HEK293 (cell line): ENCODE results near the gene FAM184A.
A peak's percentile ranks its signal among the peaks of the same experiment; 100 is the strongest.
"Not testable (repeated sequence)": the region's sequence is repeated elsewhere in the genome, so short reads cannot be mapped to it uniquely, and the experiment has no call there.

Experiments
- CTCF ChIA-PET: fragments of 350-600 bp; formaldehyde crosslinking; extraction: SDS; loops from one replicate; lab custom pipeline; 2021; ENCODE audit warnings: antibody characterized with exemption; lab: Yijun Ruan, JAX
- POLR2A ChIA-PET: fragments of 300-600 bp; formaldehyde crosslinking; extraction: SDS; loops from one replicate; lab custom pipeline; 2020; ENCODE audit warnings: antibody characterized with exemption, inconsistent platforms; lab: Yijun Ruan, JAX
- H3K27ac ChIP-seq: fragments of 200-500 bp; sonication (Bioruptor generic); 2 replicates; pipeline ENCODE4 v1.5.1; 2014; ENCODE audit warnings: low read depth, low read length, control low read depth, inconsistent platforms; ENCODE audit errors: extremely low read depth
- H3K36me3 ChIP-seq, 2 experiments: fragments of 200-500 bp in 1 of 2; sonication (Bioruptor generic) in 1 of 2; 1 replicate in 1 of 2; 2 replicates in 1 of 2; pipeline ENCODE4 v1.5.1; 2014 to 2017; ENCODE audit warnings: inconsistent platforms in 2 of 2, low read length in 2 of 2; ENCODE audit not compliant: control insufficient read depth in 2 of 2, insufficient read depth in 1 of 2
- H3K4me1 ChIP-seq: fragments of 200-500 bp; sonication (Bioruptor generic); 2 replicates; pipeline ENCODE4 v1.5.1; 2014; ENCODE audit warnings: mild to moderate bottlenecking, low read length, inconsistent platforms; ENCODE audit not compliant: control insufficient read depth, insufficient read depth
- H3K4me3 ChIP-seq: 2 replicates; pipeline ENCODE4 v1.5.1; 2011; ENCODE audit warnings: low read depth, mild to moderate bottlenecking, control low read depth, low read length, moderate library complexity
- H3K9me3 ChIP-seq: fragments of 200-500 bp; sonication (Bioruptor generic); 2 replicates; pipeline ENCODE4 v1.5.1; 2014; ENCODE audit warnings: low read depth, low read length, inconsistent platforms; ENCODE audit not compliant: control insufficient read depth, insufficient read depth
- GLI4 ChIP-seq: fragments of 450-650 bp; formaldehyde crosslinking; IDR thresholded peaks from 2 replicates; pipeline ENCODE4 v1.5.1; 2016; ENCODE audit warnings: missing biosample characterization, missing genetic modification characterization
- GLIS1 ChIP-seq: fragments of 450-650 bp; formaldehyde crosslinking; IDR thresholded peaks from 2 replicates; pipeline ENCODE4 v1.5.1; 2016; ENCODE audit warnings: missing biosample characterization, missing genetic modification characterization
- IKZF3 ChIP-seq: fragments of 450-650 bp; IDR thresholded peaks from 2 replicates; pipeline ENCODE4 v1.5.0; 2018; ENCODE audit warnings: missing biosample characterization, mild to moderate bottlenecking, missing genetic modification characterization, moderate library complexity
- OSR2 ChIP-seq: fragments of 450-650 bp; formaldehyde crosslinking; IDR thresholded peaks from 2 replicates; pipeline ENCODE4 v1.5.1; 2016; ENCODE audit warnings: missing biosample characterization, missing genetic modification characterization
- OVOL3 ChIP-seq: fragments of 450-650 bp; formaldehyde crosslinking; IDR thresholded peaks from 2 replicates; pipeline ENCODE4 v1.5.1; 2016; ENCODE audit warnings: missing biosample characterization, missing genetic modification characterization
- REPIN1 ChIP-seq: fragments of 450-650 bp; formaldehyde crosslinking; IDR thresholded peaks from 2 replicates; pipeline ENCODE4 v1.5.1; 2017; ENCODE audit warnings: missing biosample characterization, missing genetic modification characterization, low read depth
- SCRT1 ChIP-seq: fragments of 450-650 bp; formaldehyde crosslinking; IDR thresholded peaks from 2 replicates; pipeline ENCODE4 v1.5.1; 2016; ENCODE audit warnings: missing biosample characterization, missing genetic modification characterization, borderline replicate concordance
- SETDB1 ChIP-seq: IDR thresholded peaks from one replicate; pipeline ENCODE4 v1.6.1; 2017; ENCODE audit warnings: mild to moderate bottlenecking, low read length, moderate library complexity, mixed read lengths; ENCODE audit not compliant: insufficient read length
- SP7 ChIP-seq: fragments of 450-650 bp; formaldehyde crosslinking; IDR thresholded peaks from 2 replicates; pipeline ENCODE4 v1.5.1; 2016; ENCODE audit warnings: missing biosample characterization, missing genetic modification characterization
- ZBTB20 ChIP-seq: fragments of 450-650 bp; formaldehyde crosslinking; IDR thresholded peaks from 2 replicates; pipeline ENCODE4 v1.5.1; 2016; ENCODE audit warnings: missing biosample characterization, missing genetic modification characterization
- ZNF19 ChIP-seq: fragments of 450-650 bp; formaldehyde crosslinking; IDR thresholded peaks from 2 replicates; pipeline ENCODE4; 2016; ENCODE audit warnings: missing biosample characterization, missing genetic modification characterization, low read depth
- ZNF2 ChIP-seq: fragments of 450-650 bp; formaldehyde crosslinking; IDR thresholded peaks from 2 replicates; pipeline ENCODE4 v1.5.1; 2016; ENCODE audit warnings: missing biosample characterization, missing genetic modification characterization
- ZNF214 ChIP-seq: fragments of 450-650 bp; formaldehyde crosslinking; IDR thresholded peaks from 2 replicates; pipeline ENCODE4 v1.5.1; 2017; ENCODE audit warnings: missing biosample characterization, mild to moderate bottlenecking, missing genetic modification characterization, borderline replicate concordance
- ZNF221 ChIP-seq: fragments of 450-650 bp; formaldehyde crosslinking; IDR thresholded peaks from 2 replicates; pipeline ENCODE4 v1.5.1; 2017; ENCODE audit warnings: missing biosample characterization, missing genetic modification characterization, borderline replicate concordance
- ZNF23 ChIP-seq: fragments of 450-650 bp; formaldehyde crosslinking; IDR thresholded peaks from 2 replicates; pipeline ENCODE4 v1.5.1; 2016; ENCODE audit warnings: missing biosample characterization, missing genetic modification characterization, borderline replicate concordance
- ZNF302 ChIP-seq: fragments of 450-650 bp; formaldehyde crosslinking; IDR thresholded peaks from 2 replicates; pipeline ENCODE4 v1.5.1; 2016; ENCODE audit warnings: missing biosample characterization, missing genetic modification characterization, low read depth
- ZNF404 ChIP-seq: fragments of 450-650 bp; formaldehyde crosslinking; IDR thresholded peaks from 2 replicates; pipeline ENCODE4 v1.5.1; 2017; ENCODE audit warnings: missing biosample characterization, missing genetic modification characterization
- ZNF529 ChIP-seq: fragments of 450-650 bp; formaldehyde crosslinking; IDR thresholded peaks from 2 replicates; pipeline ENCODE4 v1.5.1; 2017; ENCODE audit warnings: missing genetic modification characterization, missing biosample characterization; ENCODE audit not compliant: insufficient replicate concordance
- ZNF596 ChIP-seq: fragments of 450-650 bp; IDR thresholded peaks from 2 replicates; pipeline ENCODE4 v1.5.0; 2018; ENCODE audit warnings: missing biosample characterization, mild to moderate bottlenecking, missing genetic modification characterization, moderate library complexity
- ZNF621 ChIP-seq: fragments of 450-650 bp; formaldehyde crosslinking; IDR thresholded peaks from 2 replicates; pipeline ENCODE4 v1.5.1; 2017; ENCODE audit warnings: missing biosample characterization, missing genetic modification characterization
- ZNF623 ChIP-seq: fragments of 450-650 bp; formaldehyde crosslinking; IDR thresholded peaks from 2 replicates; pipeline ENCODE4 v1.5.1; 2016; ENCODE audit warnings: missing biosample characterization, missing genetic modification characterization
- ZNF664 ChIP-seq: fragments of 450-650 bp; formaldehyde crosslinking; IDR thresholded peaks from 2 replicates; pipeline ENCODE4 v1.5.1; 2016; ENCODE audit warnings: missing biosample characterization, missing genetic modification characterization
- ZNF704 ChIP-seq: fragments of 450-650 bp; formaldehyde crosslinking; IDR thresholded peaks from 2 replicates; pipeline ENCODE4 v1.5.1; 2016; ENCODE audit warnings: missing biosample characterization, missing genetic modification characterization
- ZNF837 ChIP-seq: fragments of 450-650 bp; formaldehyde crosslinking; IDR thresholded peaks from 2 replicates; pipeline ENCODE4 v1.5.1; 2016; ENCODE audit warnings: missing biosample characterization, missing genetic modification characterization

FAM184A gene

GRCh38 chr6:119012521-119012920, 65.9 kb downstream of the FAM184A start:
- Histone ChIP-seq H3K36me3 (peaks cover 0 to 44% of the 10 kb centered on the region in 2 experiments; a peak in 1 of 3 replicates), H3K4me3 (no peak overlapping the region), H3K9me3 (no peaks in the 10 kb centered on the region), H3K4me1 (no peaks in the 10 kb centered on the region)
- POLR2A ChIA-PET = no interaction called here
- no peak for TF ChIP-seq ZNF221
- no peak for TF ChIP-seq IKZF3 (tag by site-specific recombination)
- TF ChIP-seq OSR2 (tag by site-specific recombination) = no peak
- no peak for TF ChIP-seq ZNF404 (tag by site-specific recombination)
- no peak for TF ChIP-seq SP7 (tag by site-specific recombination)
- TF ChIP-seq ZNF623 = no peak
- TF ChIP-seq ZNF837 (tag by site-specific recombination) = no peak
- TF ChIP-seq OVOL3 (tag by site-specific recombination) = no peak
- no peak for TF ChIP-seq ZNF23 (tag by site-specific recombination)
- TF ChIP-seq ZNF704 (tag by site-specific recombination) = no peak
- TF ChIP-seq, all 188 proteins: peak for 0
- H3K27ac ChIP-seq = no peak overlapping the region
- CTCF ChIA-PET = interaction anchor here (1.5 kb wide), 1 partner anchor 117 kb away, joined by 5 read pairs; no protein-coding TSS in a partner anchor

GRCh38 chr6:119009266-119009665, 69.2 kb downstream of the FAM184A start:
- H3K4me3 ChIP-seq, H3K4me1 ChIP-seq, H3K9me3 ChIP-seq, POLR2A ChIA-PET, CTCF ChIA-PET: not testable (repeated sequence)
- H3K36me3 ChIP-seq = peaks cover 0 to 44% of the 10 kb centered on the region in 2 experiments; a peak in 1 of 3 replicates
- peak; percentile 73 for TF ChIP-seq SETDB1
- TF ChIP-seq, all 188 proteins: peak for 1; not testable (repeated sequence) for 187
- H3K27ac ChIP-seq = not testable (repeated sequence)

GRCh38 chr6:119006974-119007373, 71.5 kb downstream of the FAM184A start:
- H3K36me3 ChIP-seq = peaks cover 0 to 38% of the 10 kb centered on the region in 2 experiments; a peak in 1 of 3 replicates
- POLR2A ChIA-PET = no interaction called here
- H3K4me3 ChIP-seq = no peak overlapping the region
- TF ChIP-seq ZNF19 (tag by site-specific recombination) (no peak), GLI4 (tag by site-specific recombination) (no peak), ZNF214 (tag by site-specific recombination) (no peak), ZNF2 (no peak), ZBTB20 (tag by site-specific recombination) (no peak), ZNF664 (tag by site-specific recombination) (no peak), ZNF529 (tag by site-specific recombination) (no peak), SCRT1 (tag by site-specific recombination) (no peak), ZNF596 (tag by site-specific recombination) (no peak), REPIN1 (tag by site-specific recombination) (no peak), GLIS1 (no peak), ZNF302 (tag by site-specific recombination) (no peak), ZNF621 (tag by site-specific recombination) (no peak)
- TF ChIP-seq, all 188 proteins: peak for 0
- CTCF ChIA-PET = interaction anchor here (0.7 to 1.2 kb wide), 2 partner anchors 71 to 350 kb away, joined by 3 read pairs; partner anchors contain the start of gene FAM184A
- no peaks in the 10 kb centered on the region for H3K9me3 ChIP-seq
- no peaks in the 10 kb centered on the region for H3K4me1 ChIP-seq
- no peak overlapping the region for H3K27ac ChIP-seq
